Measurements from ENCODE around the gene SLK.

GRCh38 chr10:104054430-104054829, 87.5 kb downstream of the SLK start:
- TF ChIP-seq, protein P1, sequence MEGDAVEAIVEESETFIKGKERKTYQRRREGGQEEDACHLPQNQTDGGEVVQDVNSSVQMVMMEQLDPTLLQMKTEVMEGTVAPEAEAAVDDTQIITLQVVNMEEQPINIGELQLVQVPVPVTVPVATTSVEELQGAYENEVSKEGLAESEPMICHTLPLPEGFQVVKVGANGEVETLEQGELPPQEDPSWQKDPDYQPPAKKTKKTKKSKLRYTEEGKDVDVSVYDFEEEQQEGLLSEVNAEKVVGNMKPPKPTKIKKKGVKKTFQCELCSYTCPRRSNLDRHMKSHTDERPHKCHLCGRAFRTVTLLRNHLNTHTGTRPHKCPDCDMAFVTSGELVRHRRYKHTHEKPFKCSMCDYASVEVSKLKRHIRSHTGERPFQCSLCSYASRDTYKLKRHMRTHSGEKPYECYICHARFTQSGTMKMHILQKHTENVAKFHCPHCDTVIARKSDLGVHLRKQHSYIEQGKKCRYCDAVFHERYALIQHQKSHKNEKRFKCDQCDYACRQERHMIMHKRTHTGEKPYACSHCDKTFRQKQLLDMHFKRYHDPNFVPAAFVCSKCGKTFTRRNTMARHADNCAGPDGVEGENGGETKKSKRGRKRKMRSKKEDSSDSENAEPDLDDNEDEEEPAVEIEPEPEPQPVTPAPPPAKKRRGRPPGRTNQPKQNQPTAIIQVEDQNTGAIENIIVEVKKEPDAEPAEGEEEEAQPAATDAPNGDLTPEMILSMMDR (conservative IDR thresholded peaks at IDR 0.05 in 1 of 2, IDR thresholded peaks at IDR 0.05 in 1 of 2; ENCODE audit: extremely low read depth in 1 of 2, insufficient read depth in 1 of 2, low read depth in 1 of 2, low read length in 2 of 2): no peak
- TF ChIP-seq EZH2 (IDR thresholded peaks at IDR 0.05; ENCODE audit: borderline replicate concordance, low read length): no peak
